ENCODE results near the gene DLG2.
"Not testable (repeated sequence)": the region's sequence is repeated elsewhere in the genome, so short reads cannot be mapped to it uniquely, and the experiment has no call there.

Gene DLG2

GRCh38 chr11:84795698-84796097 is 831.4 kb downstream of the DLG2 start:
- DNase-seq (ENCODE audit: low spot score) (no peak), FAIRE-seq (no peak)

DNA sequence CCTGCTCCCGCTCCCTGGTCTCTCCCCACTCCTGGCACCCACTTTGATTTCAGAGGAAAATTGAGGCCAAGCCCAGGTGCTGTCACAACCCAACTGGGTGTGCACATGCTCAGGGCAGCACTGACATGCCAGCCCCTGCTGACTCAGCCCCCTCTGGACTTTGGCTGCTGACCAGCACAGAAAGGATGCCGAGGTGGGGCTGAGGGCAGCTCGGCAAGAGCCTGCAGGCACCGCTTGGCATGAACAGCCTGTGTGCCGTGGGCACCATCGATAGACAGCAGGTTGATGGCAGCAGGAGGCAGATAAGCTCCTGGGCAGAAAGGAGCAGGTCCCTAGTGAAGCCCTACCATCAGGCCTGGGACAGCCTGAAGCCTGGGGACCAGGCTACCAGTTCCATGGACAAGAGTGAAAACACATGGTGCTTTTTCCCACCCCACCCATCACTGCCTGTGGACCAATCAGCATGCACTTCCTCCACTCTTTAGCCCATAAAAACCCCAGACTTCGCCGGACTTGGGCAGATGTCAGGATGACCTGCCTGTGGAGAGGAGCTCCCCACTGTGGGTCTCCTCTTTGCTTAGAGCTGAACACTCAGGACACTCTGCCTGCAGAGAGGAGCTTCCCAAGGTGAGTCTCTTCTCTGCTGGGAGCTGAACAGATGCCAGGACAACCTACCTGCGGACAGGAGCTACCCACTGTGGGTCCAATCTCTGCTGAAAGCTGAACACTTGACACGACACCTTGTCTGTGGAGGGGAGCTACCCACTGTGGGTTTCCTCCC is 832.3 kb downstream of the DLG2 start:
- DNase-seq (ENCODE audit: low spot score) (no peak), FAIRE-seq (no peak)

DNA sequence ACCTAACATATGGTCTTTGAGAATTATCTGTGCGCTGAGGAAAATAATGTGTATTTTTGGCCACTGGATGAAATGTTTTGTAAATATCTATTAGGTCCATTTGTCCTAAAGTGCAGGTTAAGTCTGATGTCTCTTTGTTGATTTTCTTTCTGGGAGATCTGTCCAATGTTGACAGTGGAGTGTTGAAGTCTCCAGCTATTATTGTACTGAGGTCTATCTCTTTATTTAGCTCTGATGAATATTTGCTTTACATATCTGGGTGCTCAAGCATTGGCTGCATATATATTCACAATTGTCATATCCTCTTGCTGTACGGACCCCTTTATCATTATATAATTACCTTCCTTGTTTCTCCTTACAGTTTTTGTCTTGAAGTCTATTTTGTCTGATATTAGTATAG is 833.8 kb downstream of the DLG2 start:
- FAIRE-seq, result no peak

DNA sequence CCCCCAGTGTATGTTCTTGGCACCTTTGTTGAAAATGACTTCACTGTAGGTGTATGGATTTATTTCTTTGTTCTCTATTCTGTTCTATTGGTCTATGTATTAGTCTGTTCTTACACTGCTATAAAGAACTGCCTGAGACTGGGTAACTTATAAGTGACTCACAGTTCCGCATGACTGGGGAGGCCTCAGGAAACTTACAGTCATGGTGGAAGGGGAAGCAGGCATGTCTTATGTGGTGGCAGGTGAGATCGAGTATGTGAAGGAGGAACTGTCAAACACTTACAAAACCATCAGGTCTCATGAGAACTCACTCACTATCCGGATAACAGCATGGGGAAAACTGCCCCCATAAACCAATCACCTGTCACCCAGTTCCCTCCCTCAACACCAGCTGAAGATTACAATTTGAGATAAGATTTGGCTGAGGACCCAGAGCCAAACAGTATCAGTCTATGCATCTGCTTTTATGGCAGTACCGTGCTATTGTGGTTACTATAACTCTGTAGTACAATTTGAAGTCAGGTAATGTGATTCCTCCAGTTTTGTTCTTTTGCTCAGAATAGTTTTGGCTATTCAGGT is 836.2 kb downstream of the DLG2 start:
- DNase-seq (ENCODE audit: low spot score), result no peak
- FAIRE-seq, result no peak

More for the DNA sequence above, 833.8 kb downstream of the DLG2 start:
- no peak for DNase-seq (ENCODE audit: low spot score)

DNA sequence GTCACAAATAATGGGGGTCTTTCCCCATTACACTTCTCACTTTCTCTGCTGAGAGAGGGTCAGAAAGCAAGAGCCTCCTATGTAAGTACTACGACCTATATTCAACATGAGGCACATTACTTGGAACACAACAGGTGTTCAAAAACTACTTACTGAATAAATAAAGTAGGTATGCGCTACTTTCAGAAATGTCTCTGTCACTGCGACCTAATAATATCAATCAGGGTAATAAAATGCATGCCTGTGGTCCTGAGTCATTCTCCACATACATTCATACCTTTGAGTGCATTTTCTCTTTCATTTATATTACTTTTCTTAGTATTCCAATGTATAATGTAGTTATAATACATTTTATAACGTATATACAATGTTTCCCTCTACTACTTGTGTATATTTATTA is 838.9 kb downstream of the DLG2 start:
- DNase-seq (ENCODE audit: low spot score), result peak; percentile 17
- FAIRE-seq, result no peak

GRCh38 chr11:84784158-84784557 is 843.0 kb downstream of the DLG2 start:
- not testable (repeated sequence) for DNase-seq (ENCODE audit: low spot score); FAIRE-seq

DNA sequence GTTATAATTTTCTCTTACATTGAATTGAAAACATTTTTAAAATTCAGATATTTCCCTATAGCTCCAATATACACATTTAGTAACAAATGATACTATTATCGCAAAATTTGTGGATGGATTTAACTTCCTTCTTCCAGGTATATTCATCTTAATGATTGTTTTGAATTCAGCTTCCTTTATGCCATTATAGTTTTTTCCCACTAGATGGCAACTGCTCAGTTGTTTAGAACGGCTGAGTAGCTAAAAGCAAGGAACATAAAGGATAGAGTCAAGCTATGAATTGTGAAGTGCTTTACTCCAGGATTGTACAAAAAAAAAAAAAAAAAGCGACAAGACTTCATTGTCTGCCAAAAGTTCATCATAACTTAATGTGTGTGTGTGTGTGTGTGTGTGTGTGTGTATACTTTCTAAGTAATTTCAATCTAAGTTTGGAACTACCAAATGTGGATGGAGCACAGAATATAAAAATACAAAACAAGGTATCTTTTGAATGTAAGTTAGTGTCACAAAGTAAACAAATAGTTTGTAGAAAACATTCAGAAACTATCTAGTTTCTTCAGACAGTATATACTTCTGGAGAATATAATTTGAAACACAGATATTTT is 846.4 kb downstream of the DLG2 start:
- no peak for FAIRE-seq

DNA sequence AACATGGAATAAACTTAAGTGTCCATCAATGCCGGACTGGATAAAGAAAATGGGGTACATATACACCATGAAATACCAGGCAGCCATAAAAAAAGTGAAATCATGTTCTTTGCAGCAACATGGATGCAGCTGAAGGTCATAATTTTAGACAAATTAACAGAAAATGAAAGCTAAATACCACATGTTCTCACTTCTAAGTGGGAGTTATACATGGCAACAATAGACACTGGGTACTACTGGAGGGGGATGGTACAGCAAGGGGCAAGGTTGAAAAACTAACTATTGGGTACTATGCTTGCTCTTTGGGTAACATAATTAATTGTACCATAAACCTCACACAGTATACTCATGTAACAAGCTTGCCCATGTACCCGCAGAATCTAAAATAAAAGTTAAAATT is 851.6 kb downstream of the DLG2 start:
- no peak for FAIRE-seq
- no peak for DNase-seq (ENCODE audit: low spot score)

More for the DNA sequence above, 846.4 kb downstream of the DLG2 start:
- DNase-seq (ENCODE audit: low spot score), result peak; percentile 21

DNA sequence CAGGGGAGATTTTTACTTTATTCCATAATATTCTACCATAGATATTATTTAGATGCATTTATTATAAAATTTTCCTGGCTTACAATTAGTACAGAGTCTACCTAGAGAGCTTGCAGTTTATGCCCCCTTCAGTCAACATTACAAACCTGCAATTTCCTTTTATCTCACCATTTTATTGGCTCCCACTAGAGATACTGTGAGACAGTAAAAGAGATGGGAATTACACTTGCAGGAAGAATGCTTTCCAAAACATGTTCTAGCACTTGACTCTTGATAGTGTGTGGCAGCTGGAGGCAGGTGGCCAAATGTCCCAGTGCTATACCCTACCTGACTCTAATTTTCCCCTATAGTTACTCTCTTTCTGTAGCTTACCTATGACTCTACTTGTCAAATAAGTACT is 863.2 kb downstream of the DLG2 start:
- FAIRE-seq (no peak), DNase-seq (ENCODE audit: low spot score) (no peak)

DNA sequence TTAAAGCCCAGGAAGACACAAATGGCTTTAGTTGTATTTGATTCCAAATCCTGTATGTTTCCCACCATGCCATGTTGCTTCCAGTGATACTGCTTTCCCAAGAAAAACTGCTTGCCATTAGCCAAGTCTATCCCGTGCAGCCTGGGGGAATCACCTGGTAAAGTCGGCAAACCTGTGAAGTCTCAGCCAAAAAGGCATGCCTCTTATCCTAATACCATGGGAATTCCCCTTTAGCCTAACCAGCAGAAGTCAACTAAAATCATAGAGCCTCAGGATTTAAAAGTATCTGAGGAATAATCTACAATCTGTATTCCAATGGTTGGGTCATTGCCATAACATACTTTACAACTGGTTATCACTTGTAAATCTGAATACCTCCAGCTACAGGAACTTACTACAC is 869.4 kb downstream of the DLG2 start:
- no peak for FAIRE-seq
- DNase-seq (ENCODE audit: low spot score), result no peak

- FAIRE-seq (no peak), DNase-seq (ENCODE audit: low spot score) (no peak)
These were observed 875.8 kb downstream of the DLG2 start for GRCh38 chr11:84751371-84751770.

DNA sequence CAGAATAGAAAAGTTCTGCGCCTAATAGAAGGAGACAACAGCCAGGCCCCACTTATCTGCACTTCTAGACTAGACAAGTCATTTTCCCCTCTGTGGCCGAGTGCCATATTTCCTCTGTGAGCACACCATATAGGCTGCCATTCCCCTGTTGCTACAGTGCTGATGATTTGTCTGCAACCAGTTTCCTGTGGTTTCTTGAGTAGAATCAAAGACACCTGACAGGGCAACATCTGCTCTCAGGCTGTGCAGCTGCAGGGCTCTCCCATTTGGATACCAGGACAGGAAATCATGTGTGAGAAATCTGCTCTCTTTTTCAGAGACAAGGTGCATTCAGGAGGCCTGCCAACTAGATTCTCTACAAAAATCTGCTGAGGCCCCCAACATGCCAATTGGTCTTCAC is 879.3 kb downstream of the DLG2 start:
- FAIRE-seq, result no peak
- DNase-seq (ENCODE audit: low spot score), result no peak

DNA sequence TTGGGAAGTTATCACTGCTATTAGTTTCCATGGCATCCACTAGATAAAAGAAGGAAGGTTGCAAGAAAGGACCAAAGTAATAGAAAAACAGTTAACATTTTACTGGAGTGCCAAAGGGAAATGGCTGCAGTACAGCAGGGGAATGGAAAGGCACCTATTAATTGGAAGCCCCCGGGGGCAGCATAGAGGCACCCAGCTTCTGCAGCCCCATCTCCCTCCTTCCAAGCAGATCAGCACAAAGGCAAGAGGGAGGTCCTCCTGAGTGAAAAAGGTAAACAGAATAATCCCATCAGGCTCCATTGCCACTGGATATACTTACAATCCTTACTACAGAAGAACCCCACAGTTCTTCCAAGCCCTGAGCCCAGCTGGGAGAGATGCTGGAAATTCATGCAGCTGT is 887.1 kb downstream of the DLG2 start:
- DNase-seq (ENCODE audit: low spot score), result no peak

GRCh38 chr11:84724256-84724655 is 902.9 kb downstream of the DLG2 start:
- no peak for DNase-seq (ENCODE audit: low spot score)
- no peak for FAIRE-seq

More for the DNA sequence above, 887.1 kb downstream of the DLG2 start:
- FAIRE-seq, result no peak

- DNase-seq (ENCODE audit: low spot score) (no peak), FAIRE-seq (no peak)
These were observed 904.5 kb downstream of the DLG2 start for GRCh38 chr11:84722583-84723108.

DNA sequence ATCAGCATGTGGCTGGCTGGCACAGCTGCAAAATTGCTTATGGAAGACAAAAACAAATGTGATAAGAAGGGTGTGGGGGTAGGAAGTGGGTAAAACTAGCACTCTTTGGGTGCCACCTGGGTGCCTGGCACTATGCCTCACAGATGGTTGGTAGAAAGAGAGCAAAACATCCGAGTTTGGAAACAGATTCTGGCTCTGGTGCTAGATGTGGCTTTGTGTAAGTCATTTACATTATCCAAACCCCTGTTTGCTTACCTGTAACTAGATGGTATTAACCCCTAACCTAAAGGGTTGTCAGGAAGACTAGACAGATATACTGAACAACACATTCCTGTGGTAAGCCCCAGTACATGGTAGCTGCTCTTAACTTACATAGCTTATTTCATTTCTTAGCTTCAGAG is 905.6 kb downstream of the DLG2 start:
- no peak for DNase-seq (ENCODE audit: low spot score)
- no peak for FAIRE-seq

DNA sequence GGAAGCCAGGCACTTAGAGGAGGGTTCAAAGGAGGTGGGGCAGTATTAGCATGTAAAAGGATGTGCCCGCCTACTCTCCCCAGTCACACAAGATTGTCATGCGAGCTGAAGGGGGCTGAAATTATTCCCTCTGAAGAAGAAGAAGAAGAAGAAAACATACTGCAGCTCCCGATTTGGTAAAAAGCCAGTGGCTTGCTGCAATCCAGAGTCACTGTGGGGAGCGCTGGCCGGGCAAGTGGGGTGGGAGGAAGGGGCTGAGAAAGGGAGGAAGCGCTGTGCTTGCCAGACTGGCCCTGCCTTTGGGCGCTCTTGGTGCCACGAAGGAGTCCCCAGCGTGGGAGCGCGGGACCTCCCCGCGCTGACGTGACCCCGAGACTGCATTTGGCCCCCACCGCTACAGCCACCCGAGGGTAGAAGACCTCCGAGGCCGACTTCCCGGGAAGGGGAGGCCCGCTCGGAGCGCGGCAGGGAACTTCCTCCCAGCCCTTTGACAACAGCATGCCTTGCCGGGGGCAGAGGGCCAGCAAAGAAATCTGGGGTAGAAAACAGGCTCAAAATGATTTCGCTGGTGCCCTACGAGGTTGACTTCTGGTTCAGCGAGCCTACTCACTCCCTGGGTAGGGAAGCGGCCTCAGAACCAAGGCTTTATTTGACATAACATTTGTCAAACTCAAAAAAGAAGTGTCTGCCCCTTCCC is 906.3 kb downstream of the DLG2 start:
- FAIRE-seq (no peak), DNase-seq (ENCODE audit: low spot score) (peak; percentile 47)

DNA sequence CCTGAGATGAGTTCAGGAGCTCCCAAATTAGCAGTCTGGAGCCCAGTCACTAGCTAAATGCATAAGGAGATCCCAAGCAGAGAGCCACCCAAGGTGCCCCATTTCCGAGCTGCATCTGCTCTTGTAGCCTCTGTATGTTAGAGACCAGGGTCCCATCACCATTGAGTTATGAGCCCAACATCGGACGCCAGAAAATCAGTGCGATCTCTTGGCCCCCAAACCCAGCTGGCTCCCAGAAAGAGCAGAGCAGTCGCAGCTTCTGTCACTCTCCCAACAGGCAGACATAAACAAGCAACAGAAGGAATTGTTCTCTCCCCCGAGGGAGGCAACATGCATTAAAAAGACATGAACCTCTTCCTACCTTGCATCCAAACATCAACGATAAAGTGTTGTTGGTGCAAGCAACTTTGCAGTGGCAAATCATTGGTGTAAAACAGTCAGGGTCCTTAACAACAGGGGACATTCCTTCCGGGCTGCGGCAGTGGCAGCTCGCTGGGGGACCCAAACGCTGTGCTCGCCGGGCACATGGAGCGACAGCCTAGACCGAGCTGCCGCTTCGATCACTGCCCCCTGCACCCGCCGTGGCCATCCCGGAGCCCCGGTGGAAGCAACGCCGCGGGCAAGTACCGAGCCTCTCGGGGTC is 907.1 kb downstream of the DLG2 start:
- FAIRE-seq, result peak; percentile 79
- DNase-seq (ENCODE audit: low spot score), result peak; percentile 23

DNA sequence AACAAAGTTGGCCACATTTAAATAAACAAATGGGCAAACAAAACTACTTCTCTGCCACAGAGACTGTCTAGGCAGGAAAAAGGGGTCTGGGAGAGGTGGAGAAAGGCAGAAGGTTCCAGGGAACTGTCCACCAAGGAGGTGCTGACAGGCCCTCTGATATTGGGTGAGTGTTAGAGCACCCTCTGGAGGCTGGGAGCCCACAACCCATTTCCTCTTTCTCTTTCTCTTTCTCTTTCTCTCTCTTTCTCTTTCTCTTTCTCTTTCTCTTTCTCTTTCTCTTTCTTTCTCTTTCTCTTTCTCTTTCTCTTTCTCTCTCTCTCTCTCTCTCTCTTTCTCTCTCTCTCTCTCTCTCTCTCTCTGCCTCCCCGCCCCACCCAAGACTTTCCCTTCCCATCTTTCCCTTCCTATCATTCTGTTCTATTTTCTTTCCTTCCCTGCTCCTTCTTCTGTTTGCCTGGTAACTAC is 912.8 kb downstream of the DLG2 start:
- DNase-seq (ENCODE audit: low spot score), result peak; percentile 78

DNA sequence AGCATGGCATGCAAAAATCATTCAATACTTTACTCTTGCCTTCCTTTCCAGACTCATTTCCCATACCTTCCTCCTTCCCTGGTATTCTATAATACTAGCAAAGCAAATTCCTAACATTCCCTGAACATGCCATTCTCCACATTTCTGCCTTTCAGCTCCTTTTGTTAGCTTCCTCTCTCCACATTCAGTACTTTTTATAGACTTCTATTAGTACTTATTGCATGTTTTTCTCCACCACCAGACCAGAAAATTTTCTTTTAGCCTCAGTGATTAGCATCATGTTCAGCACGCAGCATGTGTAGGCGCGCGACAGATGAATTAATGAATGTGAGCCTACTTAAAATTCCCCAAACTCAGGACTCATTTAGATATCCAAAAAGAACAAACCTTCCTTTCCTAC is 935.3 kb downstream of the DLG2 start:
- DNase-seq (ENCODE audit: low spot score) (peak; percentile 7), FAIRE-seq (no peak)

More for the DNA sequence above, 912.8 kb downstream of the DLG2 start:
- FAIRE-seq, result no peak

DNA sequence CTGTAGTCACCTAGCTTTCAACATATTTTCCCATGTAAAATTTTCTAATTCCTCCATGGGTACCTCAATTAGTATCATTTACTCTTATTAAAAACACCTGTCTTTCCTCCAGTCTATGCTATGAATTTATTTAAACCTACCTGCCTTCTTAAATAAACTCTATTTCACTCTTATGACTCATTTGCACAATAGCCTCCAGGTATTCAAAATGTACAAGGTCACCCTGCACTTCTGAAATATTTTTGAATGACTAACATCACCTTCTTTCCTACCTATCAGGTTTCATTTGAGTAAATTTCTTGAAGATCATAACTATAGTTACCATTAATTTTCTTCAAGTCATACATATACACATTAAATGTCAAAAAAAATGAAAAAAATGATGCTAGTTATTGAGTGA is 939.7 kb downstream of the DLG2 start:
- FAIRE-seq, result no peak
- no peak for DNase-seq (ENCODE audit: low spot score)
